B cell (primary cell): ENCODE data around the gene ARL14. TPM values are rescaled to one million over a fixed set of nuclear protein-coding genes. Genes with fewer than 3 reads are reported as not detected.

Source experiments
- ATAC-seq: fragments of 200-7000 bp; cut with Tn5 transposase; one replicate; pipeline ENCODE4 v1.10.0; 2021; ENCODE audit warnings: low read depth, mild to moderate bottlenecking, moderate number of reproducible peaks, moderate library complexity
- CTCF ChIA-PET: fragments of 350-600 bp; sonication (Branson Sonifier 250); formaldehyde crosslinking; loops from one replicate; lab custom pipeline; 2021; ENCODE audit warnings: antibody characterized with exemption, inconsistent platforms; lab: Charles Lee
- POLR2A ChIA-PET: fragments of 350-600 bp; sonication (Branson Sonifier 250); formaldehyde crosslinking; loops from one replicate; lab custom pipeline; 2021; ENCODE audit warnings: antibody characterized with exemption; lab: Charles Lee
- DNase-seq: peaks from one replicate; pipeline ENCODE4 v3.0.0; 2013
- H2AFZ ChIP-seq: 2 replicates; pipeline ENCODE4 v1.6.1; 2012; ENCODE audit warnings: mild to moderate bottlenecking, low read depth, low read length; ENCODE audit not compliant: insufficient read depth, poor library complexity, severe bottlenecking
- H3K27ac ChIP-seq, 2 donors: 1 replicate in 1 of 2; 2 replicates in 1 of 2; pipeline ENCODE4 v1.5.1; 2012 to 2013; ENCODE audit warnings: low read length in 2 of 2, mild to moderate bottlenecking in 2 of 2, moderate library complexity in 1 of 2
- H3K27me3 ChIP-seq, 4 experiments: fragments of 200-600 bp in 1 of 4; sonication (generic) in 1 of 4; replicated peaks in 1 of 4; 1 replicate in 2 of 4; 2 replicates in 2 of 4; pipeline versions ENCODE4 v1.6.1 to v1.7.0; 2013 to 2016; ENCODE audit warnings: low read length in 3 of 4, mild to moderate bottlenecking in 2 of 4, mixed read lengths in 1 of 4, moderate library complexity in 1 of 4; ENCODE audit not compliant: insufficient read depth in 4 of 4, control insufficient read depth in 3 of 4; ENCODE audit errors: control extremely low read depth in 1 of 4
- H3K36me3 ChIP-seq, 2 experiments: replicated peaks in 1 of 2; 1 replicate in 1 of 2; 2 replicates in 1 of 2; pipeline versions ENCODE4 v1.6.1 to v1.7.1; 2013; ENCODE audit warnings: low read length in 1 of 2; ENCODE audit not compliant: insufficient read depth in 2 of 2, control insufficient read depth in 1 of 2; ENCODE audit errors: control extremely low read depth in 1 of 2, extremely low read depth in 1 of 2
- H3K4me1 ChIP-seq, 2 donors: fragments of 200-600 bp in 1 of 2; sonication (generic) in 1 of 2; 1 replicate in 1 of 2; 2 replicates in 1 of 2; pipeline versions ENCODE4 v1.5.1 to v1.6.1; 2013 to 2017; ENCODE audit warnings: low read length in 2 of 2; ENCODE audit not compliant: control insufficient read depth in 2 of 2, insufficient read depth in 2 of 2
- H3K4me2 ChIP-seq: replicated peaks from 2 replicates; pipeline ENCODE3; 2012; ENCODE audit warnings: mild to moderate bottlenecking, low read depth, low read length; ENCODE audit not compliant: poor library complexity, severe bottlenecking
- H3K4me3 ChIP-seq, 5 experiments: fragments of 200-600 bp in 1 of 5; sonication (generic) in 1 of 5; 1 replicate in 3 of 5; 2 replicates in 2 of 5; pipeline versions ENCODE4 v1.5.1 to v1.7.0; 2011 to 2016; ENCODE audit warnings: low read length in 4 of 5, mild to moderate bottlenecking in 4 of 5, low read depth in 2 of 5, control low read depth in 1 of 5, moderate library complexity in 1 of 5; ENCODE audit not compliant: insufficient read depth in 1 of 5; ENCODE audit errors: control extremely low read depth in 1 of 5, extremely low read depth in 1 of 5
- H3K79me2 ChIP-seq: fragments of 200-600 bp; sonication (generic); one replicate; pipeline ENCODE4 v1.6.0; 2016; ENCODE audit warnings: low read length; ENCODE audit not compliant: control insufficient read depth, insufficient read depth
- H3K9ac ChIP-seq: fragments of 200-600 bp; sonication (generic); 2 replicates; pipeline ENCODE4 v1.6.1; 2017; ENCODE audit warnings: mild to moderate bottlenecking, low read length, moderate library complexity
- H3K9me3 ChIP-seq, 3 donors: one replicate each; pipeline versions ENCODE4 v1.6.1 to v1.7.1; 2013; ENCODE audit warnings: low read length in 2 of 3; ENCODE audit not compliant: control insufficient read depth in 2 of 3, insufficient read depth in 1 of 3; ENCODE audit errors: control extremely low read depth in 1 of 3
- H4K20me1 ChIP-seq: 2 replicates; pipeline ENCODE4 v1.6.0; 2012; ENCODE audit warnings: mild to moderate bottlenecking, low read length; ENCODE audit not compliant: insufficient read depth, control insufficient read depth, poor library complexity, severe bottlenecking
- H3K27ac Mint-ChIP-seq: one replicate; pipeline ENCODE4 v1.8.0; 2021; ENCODE audit warnings: mixed read lengths
- H3K27me3 Mint-ChIP-seq: one replicate; pipeline ENCODE4 v1.8.0; 2021; ENCODE audit warnings: mixed read lengths
- H3K4me1 Mint-ChIP-seq: one replicate; pipeline ENCODE4 v1.8.0; 2021; ENCODE audit warnings: mixed read lengths
- H3K4me3 Mint-ChIP-seq: one replicate; pipeline ENCODE4 v1.8.0; 2021; ENCODE audit warnings: mixed read lengths
- H3K9me3 Mint-ChIP-seq: one replicate; pipeline ENCODE4 v1.8.0; 2022; ENCODE audit warnings: mixed read lengths; ENCODE audit not compliant: insufficient read depth
- EZH2 ChIP-seq: IDR thresholded peaks from 2 replicates; pipeline ENCODE4 v1.6.1; 2012; ENCODE audit warnings: borderline replicate concordance, low read depth, mild to moderate bottlenecking, moderate library complexity, low read length; ENCODE audit not compliant: insufficient read depth, poor library complexity, severe bottlenecking
- WGBS: methylation state at CpG from one replicate; pipeline ENCODE4 v1.1.5; 2013; ENCODE audit warnings: missing lambda C conversion rate; ENCODE audit not compliant: insufficient coverage; 5-methylcytosine and 5-hydroxymethylcytosine counted together
- intact Hi-C: fragments of 100-400 bp; cut with micrococcal nuclease; formaldehyde crosslinking; loops from one replicate; pipeline ENCODE4 v1.10.0; 2022
- polyA plus RNA-seq: library from polyadenylated mRNA; depleted of rRNA; stranded (reverse); fragments of >200 nt; gene quantifications from 2 replicates; pipeline ENCODE4 v1.2.3, GENCODE V29; 2012
- total RNA-seq, 2 donors: library from RNA; stranded (reverse); fragments of 120-200 nt in 1 of 2; gene quantifications; 1 replicate in 1 of 2; 2 replicates in 1 of 2; pipeline versions ENCODE4 v1.2.3 to v1.2.4, GENCODE V29; 2013 to 2022
- TF ChIP-seq, protein P1 (sequence below): fragments of 200-600 bp; IDR thresholded peaks from one replicate; pipeline ENCODE4 v1.8.0; 2022; ENCODE audit warnings: antibody characterized with exemption, mild to moderate bottlenecking

The ARL14 gene
- total and polyA plus RNA-seq, 2 donors (not counting 1 experiment from before 2014, with no cell fraction given): 0.43 to 0.89 TPM

- H3K4me1 Mint-ChIP-seq: no peaks in the 10 kb centered on the region
- no peak overlapping the region for H3K4me2 ChIP-seq
- DNase-seq (no peak), ATAC-seq (no peak)
- no peaks in the 10 kb centered on the region for H3K27me3 ChIP-seq
- ChIA-PET POLR2A (no interaction called here), CTCF (no interaction called here)
- TF ChIP-seq, protein P1, sequence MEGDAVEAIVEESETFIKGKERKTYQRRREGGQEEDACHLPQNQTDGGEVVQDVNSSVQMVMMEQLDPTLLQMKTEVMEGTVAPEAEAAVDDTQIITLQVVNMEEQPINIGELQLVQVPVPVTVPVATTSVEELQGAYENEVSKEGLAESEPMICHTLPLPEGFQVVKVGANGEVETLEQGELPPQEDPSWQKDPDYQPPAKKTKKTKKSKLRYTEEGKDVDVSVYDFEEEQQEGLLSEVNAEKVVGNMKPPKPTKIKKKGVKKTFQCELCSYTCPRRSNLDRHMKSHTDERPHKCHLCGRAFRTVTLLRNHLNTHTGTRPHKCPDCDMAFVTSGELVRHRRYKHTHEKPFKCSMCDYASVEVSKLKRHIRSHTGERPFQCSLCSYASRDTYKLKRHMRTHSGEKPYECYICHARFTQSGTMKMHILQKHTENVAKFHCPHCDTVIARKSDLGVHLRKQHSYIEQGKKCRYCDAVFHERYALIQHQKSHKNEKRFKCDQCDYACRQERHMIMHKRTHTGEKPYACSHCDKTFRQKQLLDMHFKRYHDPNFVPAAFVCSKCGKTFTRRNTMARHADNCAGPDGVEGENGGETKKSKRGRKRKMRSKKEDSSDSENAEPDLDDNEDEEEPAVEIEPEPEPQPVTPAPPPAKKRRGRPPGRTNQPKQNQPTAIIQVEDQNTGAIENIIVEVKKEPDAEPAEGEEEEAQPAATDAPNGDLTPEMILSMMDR: no peak
- TF ChIP-seq EZH2: no peak
- no peak overlapping the region for H3K27ac Mint-ChIP-seq
- H2AFZ ChIP-seq: no peak overlapping the region
- H3K4me3 ChIP-seq: no peak overlapping the region
- no peaks in the 10 kb centered on the region for H4K20me1 ChIP-seq
- no peak overlapping the region for H3K9ac ChIP-seq
- no peaks in the 10 kb centered on the region for H3K36me3 ChIP-seq
- H3K27ac ChIP-seq: no peak overlapping the region
- intact Hi-C loops: no loop called here
- no peaks in the 10 kb centered on the region for H3K9me3 Mint-ChIP-seq
- no peak overlapping the region for H3K4me3 Mint-ChIP-seq
- no peaks in the 10 kb centered on the region for H3K9me3 ChIP-seq
- H3K79me2 ChIP-seq: no peaks in the 10 kb centered on the region
- H3K27me3 Mint-ChIP-seq: peaks cover 13% of the 10 kb centered on the region
- H3K4me1 ChIP-seq: no peaks in the 10 kb centered on the region
- WGBS: no CpG with 5 or more reads among the region's 2 CpGs
These were observed 19.0 kb downstream of the ARL14 start for GRCh38 chr3:160695915-160696327.

DNA sequence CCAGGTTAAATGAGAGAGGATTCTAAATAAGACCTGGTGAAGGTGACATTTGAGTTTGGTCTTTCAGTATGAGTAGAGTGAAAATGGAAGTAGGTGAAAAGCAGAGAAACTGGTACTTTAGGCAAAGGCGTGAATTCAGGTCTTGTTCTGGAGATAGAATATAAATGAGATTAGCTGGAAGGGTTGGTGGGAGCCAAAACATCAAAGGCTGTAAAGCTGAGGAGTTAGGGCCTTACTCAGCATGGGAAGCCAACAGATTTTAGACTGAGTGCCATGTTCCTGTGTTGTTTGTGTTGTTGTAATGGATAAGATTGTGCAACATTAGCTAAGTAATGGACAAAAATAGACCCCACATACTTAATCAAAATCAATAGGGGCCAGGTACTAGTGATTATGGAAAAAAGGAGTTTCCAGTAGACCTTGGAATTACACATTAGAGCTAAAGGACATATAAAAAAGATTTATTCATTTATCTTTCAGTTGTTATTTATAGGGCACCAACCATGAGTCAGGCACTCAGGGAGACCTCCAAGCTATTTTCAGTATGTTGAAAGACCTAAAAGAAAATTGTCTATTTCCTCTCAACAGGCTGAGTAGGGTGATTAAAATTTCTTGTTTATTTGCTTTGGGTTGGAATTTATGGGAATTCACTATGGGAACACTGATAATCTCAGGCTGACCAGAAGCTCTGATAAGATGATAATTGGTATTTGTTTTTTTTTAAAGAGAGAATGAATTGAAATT is 20.8 kb downstream of the ARL14 start:
- WGBS: 64% methylated on average over 1 of the region's 1 CpG
- CTCF ChIA-PET: interaction anchor here (0.8 to 1.9 kb wide), 3 partner anchors 8 to 244 kb away, joined by 3 to 6 read pairs (median 3); no protein-coding TSS in a partner anchor
- Mint-ChIP-seq H3K9me3 (no peaks in the 10 kb centered on the region), H3K4me3 (no peak overlapping the region), H3K27me3 (peaks cover 16% of the 10 kb centered on the region), H3K4me1 (no peaks in the 10 kb centered on the region), H3K27ac (no peak overlapping the region)
- H3K79me2 ChIP-seq: no peaks in the 10 kb centered on the region
- H3K4me2 ChIP-seq: no peak overlapping the region
- H3K27ac ChIP-seq: no peak overlapping the region
- intact Hi-C loops: no loop called here
- no peaks in the 10 kb centered on the region for H4K20me1 ChIP-seq
- H3K4me3 ChIP-seq: no peak overlapping the region
- H3K9me3 ChIP-seq: no peaks in the 10 kb centered on the region
- DNase-seq: no peak
- H3K9ac ChIP-seq: no peak overlapping the region
- no peaks in the 10 kb centered on the region for H3K27me3 ChIP-seq
- H3K4me1 ChIP-seq: no peaks in the 10 kb centered on the region
- TF ChIP-seq, protein P1: no peak
- no peak for TF ChIP-seq EZH2
- H2AFZ ChIP-seq: no peak overlapping the region
- H3K36me3 ChIP-seq: no peaks in the 10 kb centered on the region
- POLR2A ChIA-PET: no interaction called here
- ATAC-seq: no peak
